ENCODE measurements around the gene CSF2RB. TPM values are rescaled to one million over a fixed set of nuclear protein-coding genes. Genes with fewer than 3 reads are reported as not detected.

CSF2RB gene
- total RNA-seq, 1 experiment from 2014 or later = 0.07 TPM

DNA sequence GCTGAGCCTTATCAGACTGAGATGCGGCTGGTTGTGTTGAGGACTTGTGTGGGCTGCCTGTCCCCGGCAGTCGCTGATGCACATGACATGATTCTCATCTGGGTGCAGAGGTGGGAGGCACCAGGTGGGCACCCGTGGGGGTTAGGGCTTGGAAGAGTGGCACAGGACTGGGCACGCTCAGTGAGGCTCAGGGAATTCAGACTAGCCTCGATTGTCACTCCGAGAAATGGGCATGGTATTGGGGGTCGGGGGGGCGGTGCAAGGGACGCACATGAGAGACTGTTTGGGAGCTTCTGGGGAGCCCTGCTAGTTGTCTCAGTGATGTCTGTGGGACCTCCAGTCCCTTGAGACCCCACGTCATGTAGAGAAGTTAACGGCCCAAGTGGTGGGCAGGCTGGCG, 25.5 kb downstream of the CSF2RB start (continued):
- TF ChIP-seq, protein P1, sequence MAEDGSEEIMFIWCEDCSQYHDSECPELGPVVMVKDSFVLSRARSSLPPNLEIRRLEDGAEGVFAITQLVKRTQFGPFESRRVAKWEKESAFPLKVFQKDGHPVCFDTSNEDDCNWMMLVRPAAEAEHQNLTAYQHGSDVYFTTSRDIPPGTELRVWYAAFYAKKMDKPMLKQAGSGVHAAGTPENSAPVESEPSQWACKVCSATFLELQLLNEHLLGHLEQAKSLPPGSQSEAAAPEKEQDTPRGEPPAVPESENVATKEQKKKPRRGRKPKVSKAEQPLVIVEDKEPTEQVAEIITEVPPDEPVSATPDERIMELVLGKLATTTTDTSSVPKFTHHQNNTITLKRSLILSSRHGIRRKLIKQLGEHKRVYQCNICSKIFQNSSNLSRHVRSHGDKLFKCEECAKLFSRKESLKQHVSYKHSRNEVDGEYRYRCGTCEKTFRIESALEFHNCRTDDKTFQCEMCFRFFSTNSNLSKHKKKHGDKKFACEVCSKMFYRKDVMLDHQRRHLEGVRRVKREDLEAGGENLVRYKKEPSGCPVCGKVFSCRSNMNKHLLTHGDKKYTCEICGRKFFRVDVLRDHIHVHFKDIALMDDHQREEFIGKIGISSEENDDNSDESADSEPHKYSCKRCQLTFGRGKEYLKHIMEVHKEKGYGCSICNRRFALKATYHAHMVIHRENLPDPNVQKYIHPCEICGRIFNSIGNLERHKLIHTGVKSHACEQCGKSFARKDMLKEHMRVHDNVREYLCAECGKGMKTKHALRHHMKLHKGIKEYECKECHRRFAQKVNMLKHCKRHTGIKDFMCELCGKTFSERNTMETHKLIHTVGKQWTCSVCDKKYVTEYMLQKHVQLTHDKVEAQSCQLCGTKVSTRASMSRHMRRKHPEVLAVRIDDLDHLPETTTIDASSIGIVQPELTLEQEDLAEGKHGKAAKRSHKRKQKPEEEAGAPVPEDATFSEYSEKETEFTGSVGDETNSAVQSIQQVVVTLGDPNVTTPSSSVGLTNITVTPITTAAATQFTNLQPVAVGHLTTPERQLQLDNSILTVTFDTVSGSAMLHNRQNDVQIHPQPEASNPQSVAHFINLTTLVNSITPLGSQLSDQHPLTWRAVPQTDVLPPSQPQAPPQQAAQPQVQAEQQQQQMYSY (CRISPR knock-in tag; IDR thresholded peaks at IDR 0.05) = no peak
- TF ChIP-seq, protein P2, sequence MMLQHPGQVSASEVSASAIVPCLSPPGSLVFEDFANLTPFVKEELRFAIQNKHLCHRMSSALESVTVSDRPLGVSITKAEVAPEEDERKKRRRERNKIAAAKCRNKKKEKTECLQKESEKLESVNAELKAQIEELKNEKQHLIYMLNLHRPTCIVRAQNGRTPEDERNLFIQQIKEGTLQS (CRISPR knock-in tag; conservative IDR thresholded peaks at IDR 0.05) = no peak
- no peak for TF ChIP-seq GRHL2 (CRISPR knock-in tag; IDR thresholded peaks at IDR 0.05; ENCODE audit: insufficient replicate concordance, severe bottlenecking)
- no peak for TF ChIP-seq GABPB1 (CRISPR knock-in tag; IDR thresholded peaks at IDR 0.05)
- TF ChIP-seq EMX1 (CRISPR knock-in tag; IDR thresholded peaks at IDR 0.05) = no peak
- TF ChIP-seq FOXJ3 (CRISPR knock-in tag; IDR thresholded peaks at IDR 0.05; ENCODE audit: borderline replicate concordance) = no peak
- TF ChIP-seq, protein P3, sequence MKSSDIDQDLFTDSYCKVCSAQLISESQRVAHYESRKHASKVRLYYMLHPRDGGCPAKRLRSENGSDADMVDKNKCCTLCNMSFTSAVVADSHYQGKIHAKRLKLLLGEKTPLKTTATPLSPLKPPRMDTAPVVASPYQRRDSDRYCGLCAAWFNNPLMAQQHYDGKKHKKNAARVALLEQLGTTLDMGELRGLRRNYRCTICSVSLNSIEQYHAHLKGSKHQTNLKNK (CRISPR knock-in tag; IDR thresholded peaks at IDR 0.05) = no peak
- no peak for TF ChIP-seq NR1H2 (CRISPR knock-in tag; IDR thresholded peaks at IDR 0.05)

DNA sequence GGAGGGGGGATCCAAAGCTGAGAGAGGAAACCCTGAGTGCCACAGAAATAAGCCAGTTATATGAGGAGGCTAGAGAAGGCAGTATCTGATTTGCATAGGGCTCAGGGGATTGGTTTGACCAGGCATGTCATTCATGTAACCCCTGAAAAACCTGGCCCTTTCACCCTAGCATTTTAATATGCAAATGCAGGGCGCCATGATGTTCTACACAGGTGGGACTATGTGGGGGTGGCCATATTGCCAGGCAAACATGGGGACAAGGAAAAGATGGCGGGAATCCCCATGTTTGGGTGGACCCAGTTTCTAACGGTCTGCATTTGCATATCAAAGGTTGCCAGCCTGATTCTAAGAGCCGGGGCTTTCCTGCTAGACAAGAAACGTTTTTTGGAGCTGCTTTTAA, 27.2 kb downstream of the CSF2RB start:
- POLR2A ChIA-PET = no interaction called here
- H3K36me3 Mint-ChIP-seq = no peaks in the 10 kb centered on the region; the same call in 1 of the 2 replicates
- H3K27ac Mint-ChIP-seq = no peak overlapping the region
- no peaks in the 10 kb centered on the region for H3K27me3 Mint-ChIP-seq (ENCODE audit: low read depth)
- H3K4me1 Mint-ChIP-seq = peaks cover 11% of the 10 kb centered on the region
- no peak overlapping the region for H3K4me3 Mint-ChIP-seq
- TF ChIP-seq, protein P4, sequence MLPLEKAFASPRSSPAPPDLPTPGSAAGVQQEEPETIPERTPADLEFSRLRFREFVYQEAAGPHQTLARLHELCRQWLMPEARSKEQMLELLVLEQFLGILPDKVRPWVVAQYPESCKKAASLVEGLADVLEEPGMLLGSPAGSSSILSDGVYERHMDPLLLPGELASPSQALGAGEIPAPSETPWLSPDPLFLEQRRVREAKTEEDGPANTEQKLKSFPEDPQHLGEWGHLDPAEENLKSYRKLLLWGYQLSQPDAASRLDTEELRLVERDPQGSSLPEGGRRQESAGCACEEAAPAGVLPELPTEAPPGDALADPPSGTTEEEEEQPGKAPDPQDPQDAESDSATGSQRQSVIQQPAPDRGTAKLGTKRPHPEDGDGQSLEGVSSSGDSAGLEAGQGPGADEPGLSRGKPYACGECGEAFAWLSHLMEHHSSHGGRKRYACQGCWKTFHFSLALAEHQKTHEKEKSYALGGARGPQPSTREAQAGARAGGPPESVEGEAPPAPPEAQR (CRISPR knock-in tag; IDR thresholded peaks at IDR 0.05) = 0 out of 2 replicates have a peak, but pooled peaks have one; percentile 12
- no peak for TF ChIP-seq IRF2 (CRISPR knock-in tag; IDR thresholded peaks at IDR 0.05; ENCODE audit: borderline replicate concordance, low read depth)
- peaks cover 18% of the 10 kb centered on the region for H3K9me3 Mint-ChIP-seq
- DNase-seq (ENCODE audit: low spot score) (no peak), ATAC-seq (no peak)
- CTCF ChIA-PET = no interaction called here

DNA sequence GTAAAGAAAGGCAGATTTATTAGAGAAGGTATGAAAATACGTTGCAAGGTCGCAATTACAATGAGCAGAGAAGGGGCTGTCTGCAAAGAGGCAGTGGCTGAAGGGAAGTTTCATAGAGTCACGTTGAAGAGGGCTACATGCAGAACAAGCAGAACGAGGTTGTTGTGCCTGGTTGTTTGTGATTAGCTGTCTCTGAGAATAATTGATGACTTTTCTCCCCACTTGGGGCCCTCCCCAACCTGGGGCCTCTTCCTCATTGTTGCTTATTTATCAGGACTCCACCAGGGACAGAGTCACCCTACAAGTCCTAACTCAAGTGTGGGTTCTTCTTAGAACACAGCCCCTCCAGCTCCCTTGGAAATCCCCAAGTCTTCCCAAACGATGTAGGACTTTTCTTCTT, 29.1 kb downstream of the CSF2RB start:
- H3K36me3 Mint-ChIP-seq = no peaks in the 10 kb centered on the region; the same call in 1 of the 2 replicates
- TF ChIP-seq MYBL2 (CRISPR knock-in tag; IDR thresholded peaks at IDR 0.05) (no peak), ZNF121 (CRISPR knock-in tag; IDR thresholded peaks at IDR 0.05) (no peak), FOXJ3 (CRISPR knock-in tag; IDR thresholded peaks at IDR 0.05; ENCODE audit: borderline replicate concordance) (no peak), NR2C2 (CRISPR knock-in tag; IDR thresholded peaks at IDR 0.05) (no peak), TP53 (CRISPR knock-in tag; IDR thresholded peaks at IDR 0.05) (no peak), CBFB (CRISPR knock-in tag; IDR thresholded peaks at IDR 0.05; ENCODE audit: low read depth) (no peak), ZNF396 (CRISPR knock-in tag; IDR thresholded peaks at IDR 0.05; ENCODE audit: borderline replicate concordance) (no peak), KAT7 (CRISPR knock-in tag; IDR thresholded peaks at IDR 0.05; ENCODE audit: borderline replicate concordance) (no peak), GTF2I (CRISPR knock-in tag; conservative IDR thresholded peaks at IDR 0.05) (no peak), JUN (CRISPR knock-in tag; IDR thresholded peaks at IDR 0.05) (no peak), NR1H2 (CRISPR knock-in tag; IDR thresholded peaks at IDR 0.05) (no peak), ZNF671 (CRISPR knock-in tag; IDR thresholded peaks at IDR 0.05) (no peak), CREM (CRISPR knock-in tag; IDR thresholded peaks at IDR 0.05) (no peak)
- TF ChIP-seq, protein P5, sequence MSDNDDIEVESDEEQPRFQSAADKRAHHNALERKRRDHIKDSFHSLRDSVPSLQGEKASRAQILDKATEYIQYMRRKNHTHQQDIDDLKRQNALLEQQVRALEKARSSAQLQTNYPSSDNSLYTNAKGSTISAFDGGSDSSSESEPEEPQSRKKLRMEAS (CRISPR knock-in tag; IDR thresholded peaks at IDR 0.05) = no peak
- TF ChIP-seq, protein P6, sequence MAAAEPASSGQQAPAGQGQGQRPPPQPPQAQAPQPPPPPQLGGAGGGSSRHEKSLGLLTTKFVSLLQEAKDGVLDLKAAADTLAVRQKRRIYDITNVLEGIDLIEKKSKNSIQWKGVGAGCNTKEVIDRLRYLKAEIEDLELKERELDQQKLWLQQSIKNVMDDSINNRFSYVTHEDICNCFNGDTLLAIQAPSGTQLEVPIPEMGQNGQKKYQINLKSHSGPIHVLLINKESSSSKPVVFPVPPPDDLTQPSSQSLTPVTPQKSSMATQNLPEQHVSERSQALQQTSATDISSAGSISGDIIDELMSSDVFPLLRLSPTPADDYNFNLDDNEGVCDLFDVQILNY (CRISPR knock-in tag; IDR thresholded peaks at IDR 0.05) = no peak
- TF ChIP-seq, protein P7, sequence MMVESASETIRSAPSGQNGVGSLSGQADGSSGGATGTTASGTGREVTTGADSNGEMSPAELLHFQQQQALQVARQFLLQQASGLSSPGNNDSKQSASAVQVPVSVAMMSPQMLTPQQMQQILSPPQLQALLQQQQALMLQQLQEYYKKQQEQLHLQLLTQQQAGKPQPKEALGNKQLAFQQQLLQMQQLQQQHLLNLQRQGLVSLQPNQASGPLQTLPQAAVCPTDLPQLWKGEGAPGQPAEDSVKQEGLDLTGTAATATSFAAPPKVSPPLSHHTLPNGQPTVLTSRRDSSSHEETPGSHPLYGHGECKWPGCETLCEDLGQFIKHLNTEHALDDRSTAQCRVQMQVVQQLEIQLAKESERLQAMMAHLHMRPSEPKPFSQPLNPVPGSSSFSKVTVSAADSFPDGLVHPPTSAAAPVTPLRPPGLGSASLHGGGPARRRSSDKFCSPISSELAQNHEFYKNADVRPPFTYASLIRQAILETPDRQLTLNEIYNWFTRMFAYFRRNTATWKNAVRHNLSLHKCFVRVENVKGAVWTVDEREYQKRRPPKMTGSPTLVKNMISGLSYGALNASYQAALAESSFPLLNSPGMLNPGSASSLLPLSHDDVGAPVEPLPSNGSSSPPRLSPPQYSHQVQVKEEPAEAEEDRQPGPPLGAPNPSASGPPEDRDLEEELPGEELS (CRISPR knock-in tag; IDR thresholded peaks at IDR 0.05) = no peak
- TF ChIP-seq, protein P8, sequence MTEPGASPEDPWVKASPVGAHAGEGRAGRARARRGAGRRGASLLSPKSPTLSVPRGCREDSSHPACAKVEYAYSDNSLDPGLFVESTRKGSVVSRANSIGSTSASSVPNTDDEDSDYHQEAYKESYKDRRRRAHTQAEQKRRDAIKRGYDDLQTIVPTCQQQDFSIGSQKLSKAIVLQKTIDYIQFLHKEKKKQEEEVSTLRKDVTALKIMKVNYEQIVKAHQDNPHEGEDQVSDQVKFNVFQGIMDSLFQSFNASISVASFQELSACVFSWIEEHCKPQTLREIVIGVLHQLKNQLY (CRISPR knock-in tag; IDR thresholded peaks at IDR 0.05) = no peak

More for the DNA sequence above, 29.1 kb downstream of the CSF2RB start:
- peaks cover 16% of the 10 kb centered on the region for H3K4me1 Mint-ChIP-seq
- DNase-seq (ENCODE audit: low spot score) = no peak
- H3K27ac Mint-ChIP-seq = no peak overlapping the region
- H3K27me3 Mint-ChIP-seq (ENCODE audit: low read depth) = no peaks in the 10 kb centered on the region
- peaks cover 18% of the 10 kb centered on the region for H3K9me3 Mint-ChIP-seq
- no peak for ATAC-seq
- ChIA-PET POLR2A (no interaction called here), CTCF (interaction anchor here (1.9 kb wide), 1 partner anchor 35 kb away, joined by 5 read pairs; no protein-coding TSS in a partner anchor)
- no peak overlapping the region for H3K4me3 Mint-ChIP-seq
